Stimulated activated CD8-positive, alpha-beta memory T cell treated with anti-CD3 and anti-CD28 coated beads, Interleukin-7, amount 100 ng/mL, for 4 hours (primary cell): ENCODE measurements around the gene DIP2C.

ENCODE experiments used
- DNase-seq, 2 donors: peaks; one replicate each; pipeline ENCODE4 v3.0.0-alpha.2; 2020; ENCODE audit warnings: low read depth in 2 of 2

The DIP2C gene

GRCh38 chr10:420154-421121, 269.0 kb downstream of the DIP2C start:
- no peak for DNase-seq

DNA sequence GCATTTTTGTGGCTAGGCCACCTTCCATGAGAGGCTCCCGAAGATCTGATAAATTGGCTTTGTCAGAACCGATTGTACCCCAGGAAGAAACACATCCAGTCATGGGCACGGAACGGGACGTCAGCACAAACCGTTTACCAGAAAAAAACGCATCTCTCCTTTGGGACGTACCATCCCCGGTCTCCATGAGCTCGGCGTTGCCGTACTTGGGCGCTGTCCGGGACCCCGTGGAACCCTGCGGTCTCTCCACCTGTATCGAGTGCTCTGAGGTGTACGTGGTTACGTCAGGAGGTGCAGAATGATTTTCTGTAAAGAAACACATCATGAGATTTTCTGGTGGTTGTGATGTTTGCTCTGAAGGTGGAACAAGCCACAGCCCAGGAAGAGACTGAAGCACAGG, 270.6 kb downstream of the DIP2C start:
- no peak for DNase-seq

GRCh38 chr10:418226-418625, 271.2 kb downstream of the DIP2C start:
- DNase-seq = no peak

DNA sequence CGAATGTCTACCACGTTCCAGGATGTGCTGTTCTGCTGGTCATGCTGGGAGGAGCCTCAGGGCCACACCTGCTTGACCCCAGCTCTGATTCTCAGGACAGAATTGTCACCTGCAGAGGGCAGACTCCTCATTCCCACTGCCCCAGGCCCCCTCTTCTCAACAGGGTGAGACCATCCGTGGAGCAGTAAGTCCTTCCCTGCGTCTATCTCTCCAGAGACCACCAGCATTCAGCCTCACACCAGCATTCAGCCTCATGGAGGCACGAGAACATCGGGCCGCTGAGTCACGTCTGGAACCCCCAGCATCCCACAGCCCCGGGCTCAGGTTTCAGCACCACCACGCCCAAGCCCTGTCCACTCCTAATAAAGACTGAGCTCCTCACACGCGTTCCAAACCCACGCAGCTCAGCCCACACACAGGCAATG, 273.4 kb downstream of the DIP2C start:
- DNase-seq = no peak

GRCh38 chr10:413662-414071, 275.8 kb downstream of the DIP2C start:
- DNase-seq = no peak

DNA sequence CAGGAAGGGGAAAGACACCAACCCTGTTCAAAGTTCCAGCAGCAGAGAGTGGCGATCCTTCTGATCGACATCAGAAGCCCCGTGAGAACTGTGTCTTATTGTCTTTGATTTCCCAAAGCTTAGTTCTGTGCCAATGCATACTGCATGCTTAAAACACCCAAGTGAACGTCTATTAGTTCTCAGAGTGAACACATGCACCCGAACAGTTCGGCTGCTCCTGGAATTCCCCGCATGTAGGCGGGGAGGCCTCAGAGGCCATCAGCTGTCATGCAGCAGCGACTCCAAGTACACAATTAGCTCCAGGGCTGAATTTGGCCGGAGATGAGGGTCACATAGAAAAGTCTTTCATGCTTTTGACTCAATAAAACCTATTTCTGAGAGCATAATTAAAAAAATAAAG, 277.4 kb downstream of the DIP2C start:
- DNase-seq = no peak

DNA sequence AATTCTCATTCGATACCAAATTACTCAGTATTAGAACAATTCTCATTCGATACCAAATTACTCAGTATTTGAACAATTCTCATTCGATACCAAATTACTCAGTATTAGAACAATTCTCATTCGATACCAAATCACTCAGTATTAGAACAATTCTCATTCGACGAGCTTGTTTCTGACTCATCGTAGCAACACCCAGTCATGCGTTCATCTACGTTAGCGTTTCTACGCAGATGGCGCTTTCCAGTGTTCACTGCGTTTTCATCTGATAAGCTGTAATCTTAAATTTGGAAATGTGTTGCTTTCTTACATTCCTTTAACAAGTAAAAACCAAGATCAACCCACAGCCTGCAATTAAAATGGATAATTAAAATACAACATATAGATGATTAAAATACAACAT, 277.9 kb downstream of the DIP2C start:
- no peak for DNase-seq

DNA sequence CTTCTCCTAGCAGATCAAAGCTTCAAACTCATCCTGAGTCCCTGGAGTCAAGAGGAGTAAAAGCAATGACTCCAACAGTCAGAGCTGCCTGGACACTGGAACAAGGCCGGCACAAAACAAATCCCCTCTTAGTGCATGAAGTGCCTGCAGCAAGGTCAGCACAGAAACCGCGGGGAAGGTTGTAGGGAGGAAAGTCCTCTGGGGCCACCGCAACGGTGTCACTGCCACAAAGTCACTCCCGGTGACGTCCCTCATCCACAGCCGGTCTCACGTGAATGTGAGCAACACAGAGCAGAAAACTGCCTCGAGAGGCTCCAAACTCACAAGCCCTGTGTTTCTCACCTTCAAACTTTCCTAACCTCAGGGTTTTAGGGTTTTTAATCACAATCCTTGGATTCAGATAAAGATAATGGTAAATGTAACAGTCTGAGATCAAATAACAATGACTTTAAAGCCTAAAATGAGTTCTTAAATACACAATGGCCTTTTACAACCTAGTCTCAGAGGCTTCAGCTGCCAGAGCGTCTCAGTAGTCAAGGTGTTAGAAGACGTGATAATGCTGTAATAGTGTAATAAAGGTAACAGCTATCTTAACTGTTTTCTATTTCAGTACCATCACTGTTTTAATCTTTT, 279.9 kb downstream of the DIP2C start:
- DNase-seq = no peak

GRCh38 chr10:408236-408635, 281.2 kb downstream of the DIP2C start:
- no peak for DNase-seq

- no peak for DNase-seq
These were observed 282.5 kb downstream of the DIP2C start for GRCh38 chr10:406976-407375.

GRCh38 chr10:405648-406047, 283.8 kb downstream of the DIP2C start:
- no peak for DNase-seq

DNA sequence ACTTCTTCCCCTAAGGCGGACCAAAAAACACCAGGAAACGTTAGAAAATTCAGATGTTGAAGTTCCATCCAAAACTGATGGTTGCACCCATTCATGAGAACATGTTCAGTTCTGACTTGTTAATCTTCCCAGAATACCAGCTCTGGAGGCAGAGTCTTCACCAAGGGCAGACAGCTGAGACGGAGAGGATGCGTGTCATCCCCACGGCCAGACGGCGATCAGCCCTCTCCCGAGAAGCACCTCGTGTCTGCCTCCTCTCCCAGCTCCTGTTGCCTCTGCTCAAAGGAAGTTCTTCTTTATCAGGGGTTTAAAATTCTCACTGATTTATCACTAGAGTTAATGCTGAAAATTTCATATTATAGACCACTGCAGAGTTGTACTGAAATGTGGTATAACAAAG, 284.5 kb downstream of the DIP2C start:
- DNase-seq = no peak

GRCh38 chr10:404346-404745, 285.1 kb downstream of the DIP2C start:
- DNase-seq = no peak

- DNase-seq = no peak
These were observed 290.5 kb downstream of the DIP2C start for GRCh38 chr10:398954-399353.

GRCh38 chr10:397321-398068, 292.0 kb downstream of the DIP2C start:
- DNase-seq = no peak

- no peak for DNase-seq
These were observed 292.8 kb downstream of the DIP2C start for GRCh38 chr10:396535-397220.

GRCh38 chr10:396107-396506, 293.4 kb downstream of the DIP2C start:
- DNase-seq = no peak

DNA sequence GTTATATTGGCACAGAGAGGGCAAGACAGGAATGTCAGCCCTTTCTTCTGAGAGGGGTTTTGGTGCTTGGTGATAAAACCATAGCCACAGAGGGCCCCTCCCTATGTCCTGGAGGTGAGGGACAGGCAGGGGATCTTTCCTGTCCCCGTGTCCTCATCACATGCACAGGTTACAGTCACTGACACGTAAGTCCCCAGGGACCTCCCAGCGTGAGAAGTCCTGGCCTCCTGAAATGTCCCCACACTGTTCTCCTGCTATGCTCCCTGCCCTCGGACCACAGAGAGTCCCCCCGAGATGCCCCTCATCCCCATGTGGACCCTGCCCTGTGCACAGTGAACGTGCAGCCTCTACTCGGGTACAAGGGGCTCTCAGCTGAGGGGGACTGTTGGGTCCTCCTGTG, 293.8 kb downstream of the DIP2C start:
- DNase-seq = no peak

DNA sequence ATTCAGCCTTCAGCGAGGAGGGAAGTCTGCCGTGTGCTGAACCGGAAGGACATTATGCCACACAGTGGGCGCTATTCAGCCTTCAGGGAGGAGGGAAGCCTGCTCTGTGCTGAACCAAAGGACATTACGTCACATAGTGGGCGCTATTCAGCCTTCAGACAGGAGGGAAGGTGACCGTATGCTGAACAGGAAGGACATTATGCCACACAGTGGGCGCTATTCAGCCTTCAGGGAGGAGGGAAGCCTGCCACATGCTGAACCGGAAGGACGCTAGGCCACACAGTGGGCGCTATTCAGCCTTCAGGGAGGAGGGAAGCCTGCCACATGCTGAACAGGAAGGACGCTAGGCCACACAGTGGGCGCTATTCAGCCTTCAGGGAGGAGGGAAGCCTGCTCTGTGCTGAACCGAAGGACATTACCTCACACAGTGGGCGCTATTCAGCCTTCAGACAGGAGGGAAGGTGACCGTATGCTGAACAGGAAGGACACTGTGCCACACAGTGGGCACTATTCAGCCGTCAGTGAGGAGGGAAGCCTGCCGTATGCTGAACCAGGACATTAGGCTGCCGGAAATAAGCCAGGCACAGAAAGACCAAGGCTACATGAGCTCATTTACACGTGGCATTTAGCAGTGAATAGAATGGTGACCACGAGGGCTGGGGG, 294.9 kb downstream of the DIP2C start:
- peak in 1 of 2 donors; percentile 20 for DNase-seq

DNA sequence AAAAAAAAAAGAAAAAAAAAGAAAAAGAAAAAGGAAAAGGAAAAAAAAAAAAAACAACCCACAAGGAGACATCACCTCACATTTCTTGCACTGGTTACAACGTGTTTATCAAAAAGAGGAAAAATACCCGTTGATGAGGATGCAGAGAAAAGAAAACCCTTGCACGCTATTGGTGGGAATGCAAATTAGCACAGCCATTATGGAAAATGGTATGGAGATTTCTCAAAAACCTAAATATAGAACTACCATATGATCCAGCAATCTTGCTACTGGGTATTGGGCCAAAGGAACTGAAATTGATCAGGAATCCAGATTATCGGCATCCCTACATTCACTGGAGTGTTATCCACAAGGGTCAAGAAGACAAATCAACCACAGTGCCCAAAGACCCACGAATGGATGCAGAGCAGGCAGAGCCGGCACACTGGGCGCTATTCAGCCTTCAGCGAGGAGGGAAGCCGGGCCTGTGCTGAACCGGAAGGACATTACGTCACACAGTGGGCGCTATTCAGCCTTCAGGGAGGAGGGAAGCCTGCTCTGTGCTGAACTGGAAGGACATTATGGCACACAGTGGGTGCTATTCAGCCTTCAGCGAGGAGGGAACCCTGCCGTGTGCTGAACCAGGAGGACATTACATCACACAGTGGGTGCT, 295.6 kb downstream of the DIP2C start:
- DNase-seq = no peak
